SIG-M5 treated with dmso at 0.1 percent for 504 hours (cell line): ENCODE results near the gene SRGAP3.
A peak's percentile ranks its signal among the peaks of the same experiment; 100 is the strongest.

Source experiments
- DNase-seq: peaks from one replicate; lab custom pipeline; 2025; ENCODE audit not compliant: unreplicated experiment; lab: John Stamatoyannopoulos, UW

The SRGAP3 gene

GRCh38 chr3:9066775-9067174, 182.7 kb downstream of the SRGAP3 start:
- DNase-seq: no peak

GRCh38 chr3:9066141-9066540, 183.3 kb downstream of the SRGAP3 start:
- DNase-seq: no peak

- DNase-seq: no peak
Measured at GRCh38 chr3:9064850-9065249, 184.6 kb downstream of the SRGAP3 start.

GRCh38 chr3:9064251-9064650, 185.2 kb downstream of the SRGAP3 start:
- no peak for DNase-seq

- no peak for DNase-seq
Measured at GRCh38 chr3:9062570-9062969, 186.9 kb downstream of the SRGAP3 start.

- no peak for DNase-seq
Measured at GRCh38 chr3:9061634-9062033, 187.8 kb downstream of the SRGAP3 start.

- no peak for DNase-seq
Measured at GRCh38 chr3:9059489-9060400, 189.7 kb downstream of the SRGAP3 start.

- DNase-seq: no peak
Measured at GRCh38 chr3:9056581-9056980, 192.9 kb downstream of the SRGAP3 start.

- no peak for DNase-seq
Measured at GRCh38 chr3:9047452-9048346, 201.7 kb downstream of the SRGAP3 start.

- no peak for DNase-seq
Measured at GRCh38 chr3:9045371-9045770, 204.1 kb downstream of the SRGAP3 start.

- DNase-seq: no peak
Measured at GRCh38 chr3:9043063-9043462, 206.4 kb downstream of the SRGAP3 start.

GRCh38 chr3:9041626-9042025, 207.8 kb downstream of the SRGAP3 start:
- no peak for DNase-seq

GRCh38 chr3:9040996-9041395, 208.4 kb downstream of the SRGAP3 start:
- no peak for DNase-seq

- peak; percentile 59 for DNase-seq
Measured at GRCh38 chr3:9037144-9037711, 212.2 kb downstream of the SRGAP3 start.

- DNase-seq: no peak
Measured at GRCh38 chr3:9036404-9037131, 212.9 kb downstream of the SRGAP3 start.

- no peak for DNase-seq
Measured at GRCh38 chr3:9035961-9036360, 213.5 kb downstream of the SRGAP3 start.

- peak; percentile 18 for DNase-seq
Measured at GRCh38 chr3:9035473-9035872, 214.0 kb downstream of the SRGAP3 start.

GRCh38 chr3:9033867-9034266, 215.6 kb downstream of the SRGAP3 start:
- no peak for DNase-seq

GRCh38 chr3:9032231-9032777, 217.1 kb downstream of the SRGAP3 start:
- no peak for DNase-seq

GRCh38 chr3:9030034-9030433, 219.4 kb downstream of the SRGAP3 start:
- no peak for DNase-seq

- no peak for DNase-seq
Measured at GRCh38 chr3:9028134-9028533, 221.3 kb downstream of the SRGAP3 start.
